ENCODE results near the gene RASA3.
"Not testable (repeated sequence)": the region's sequence is repeated elsewhere in the genome, so short reads cannot be mapped to it uniquely, and the experiment has no call there.

Gene RASA3

GRCh38 chr13:114079601-114080536 is 52.6 kb downstream of the RASA3 start:
- no peak for DNase-seq (ENCODE audit: low read depth)

GRCh38 chr13:114078461-114079451 is 53.7 kb downstream of the RASA3 start:
- peak; percentile 67 for DNase-seq (ENCODE audit: low read depth)

- no peak for DNase-seq (ENCODE audit: low read depth)
These were observed 54.5 kb downstream of the RASA3 start for GRCh38 chr13:114077933-114078325.

- DNase-seq (ENCODE audit: low read depth), result no peak
These were observed 55.1 kb downstream of the RASA3 start for GRCh38 chr13:114077099-114077932.

GRCh38 chr13:114076329-114077090 is 55.9 kb downstream of the RASA3 start:
- no peak for DNase-seq (ENCODE audit: low read depth)

GRCh38 chr13:114075811-114076210 is 56.6 kb downstream of the RASA3 start:
- not testable (repeated sequence) for DNase-seq (ENCODE audit: low read depth)

- no peak for DNase-seq (ENCODE audit: low read depth)
These were observed 57.6 kb downstream of the RASA3 start for GRCh38 chr13:114074671-114075315.

- DNase-seq (ENCODE audit: low read depth), result no peak
These were observed 58.4 kb downstream of the RASA3 start for GRCh38 chr13:114073881-114074612.

GRCh38 chr13:114072421-114072820 is 60.0 kb downstream of the RASA3 start:
- DNase-seq (ENCODE audit: low read depth), result no peak

GRCh38 chr13:114071991-114072390 is 60.4 kb downstream of the RASA3 start:
- no peak for DNase-seq (ENCODE audit: low read depth)

- DNase-seq (ENCODE audit: low read depth), result no peak
These were observed 61.0 kb downstream of the RASA3 start for GRCh38 chr13:114071410-114071809.

- DNase-seq (ENCODE audit: low read depth), result no peak
These were observed 62.2 kb downstream of the RASA3 start for GRCh38 chr13:114070098-114070799.

- no peak for DNase-seq (ENCODE audit: low read depth)
These were observed 62.9 kb downstream of the RASA3 start for GRCh38 chr13:114069376-114070097.

GRCh38 chr13:114068656-114069318 is 63.6 kb downstream of the RASA3 start:
- no peak for DNase-seq (ENCODE audit: low read depth)

GRCh38 chr13:114067886-114068651 is 64.4 kb downstream of the RASA3 start:
- DNase-seq (ENCODE audit: low read depth), result no peak

- DNase-seq (ENCODE audit: low read depth), result peak; percentile 88
These were observed 65.0 kb downstream of the RASA3 start for GRCh38 chr13:114067381-114067885.

GRCh38 chr13:114066956-114067355 is 65.5 kb downstream of the RASA3 start:
- DNase-seq (ENCODE audit: low read depth), result no peak

Data from stromal cell of bone marrow (primary cell).